Measurements from ENCODE around the gene LNPEP. TPM values are rescaled to one million over a fixed set of nuclear protein-coding genes. Genes with fewer than 3 reads are reported as not detected.
"Not testable (repeated sequence)": the region's sequence is repeated elsewhere in the genome, so short reads cannot be mapped to it uniquely, and the experiment has no call there.

LNPEP gene
- total RNA-seq, 4 donors from 2014 or later: 28.9 to 64.4 (median 38.5) TPM

GRCh38 chr5:96928931-96929708, 6.8 kb upstream of the LNPEP start:
- TF ChIP-seq CTCF (IDR thresholded peaks at IDR 0.05) (no peak), POLR2A (IDR thresholded peaks at IDR 0.05) (no peak)
- Histone ChIP-seq H3K9me3 (no peaks in the 10 kb centered on the region), H3K4me3 (no peak overlapping the region), H3K27ac (no peak overlapping the region), H3K27me3 (no peaks in the 10 kb centered on the region), H3K4me1 (peaks cover 0 to 15% (median 9%) of the 10 kb centered on the region in 4 donors), H3K36me3 (no peaks in the 10 kb centered on the region)
- no peak for DNase-seq

DNA sequence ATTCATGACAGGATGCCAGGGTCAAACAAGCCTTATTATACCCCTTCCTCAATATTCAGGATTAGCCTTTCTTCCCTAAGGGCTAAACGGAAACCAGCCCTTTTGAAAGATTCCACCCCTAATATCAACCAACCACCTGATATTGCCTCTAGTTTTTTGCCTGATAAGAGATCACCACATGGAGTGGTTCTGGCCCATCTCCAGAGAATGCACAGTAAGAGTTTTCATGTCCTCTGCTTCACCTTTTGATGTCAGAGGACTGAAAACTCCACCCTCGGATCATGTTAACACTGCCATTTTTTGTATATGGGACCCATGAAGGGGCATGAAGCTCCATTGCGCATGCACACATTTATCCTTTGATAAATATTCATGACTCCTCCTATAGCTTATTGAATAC, 5.8 kb upstream of the LNPEP start:
- H3K4me3 ChIP-seq: no peak overlapping the region
- H3K27ac ChIP-seq: no peak overlapping the region
- no peak for TF ChIP-seq POLR2A (IDR thresholded peaks at IDR 0.05)
- TF ChIP-seq CTCF (IDR thresholded peaks at IDR 0.05): no peak
- H3K4me1 ChIP-seq: peaks cover 0 to 16% (median 10%) of the 10 kb centered on the region in 4 donors
- no peaks in the 10 kb centered on the region for H3K27me3 ChIP-seq
- no peak for DNase-seq
- no peaks in the 10 kb centered on the region for H3K9me3 ChIP-seq
- no peaks in the 10 kb centered on the region for H3K36me3 ChIP-seq

GRCh38 chr5:96930589-96930988, 5.3 kb upstream of the LNPEP start:
- H3K36me3 ChIP-seq: no peaks in the 10 kb centered on the region
- H3K4me3 ChIP-seq: no peak overlapping the region
- no peaks in the 10 kb centered on the region for H3K9me3 ChIP-seq
- no peak overlapping the region for H3K27ac ChIP-seq
- TF ChIP-seq CTCF (IDR thresholded peaks at IDR 0.05) (no peak), POLR2A (IDR thresholded peaks at IDR 0.05) (no peak)
- DNase-seq: no peak
- H3K4me1 ChIP-seq: peaks cover 0 to 16% (median 10%) of the 10 kb centered on the region in 4 donors
- no peaks in the 10 kb centered on the region for H3K27me3 ChIP-seq

DNA sequence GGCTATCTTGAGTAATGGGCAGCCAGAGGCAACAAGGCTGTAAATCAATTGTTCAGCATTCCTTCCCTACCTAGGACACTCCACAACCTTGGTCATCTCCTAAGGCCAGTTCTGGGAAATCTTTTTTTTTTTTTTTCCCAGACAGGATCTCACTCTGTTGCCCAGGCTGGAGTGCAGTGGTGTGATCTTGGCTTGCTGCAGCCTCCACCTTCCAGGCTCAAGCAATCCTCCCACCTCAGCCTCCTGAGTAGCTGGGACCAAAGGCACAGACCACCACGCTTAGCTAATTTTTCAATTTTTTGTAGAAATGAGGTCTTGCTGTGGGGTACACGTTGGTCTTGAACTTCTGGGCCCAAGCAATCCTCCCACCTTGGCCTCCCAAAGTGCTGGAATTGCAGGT, 4.8 kb upstream of the LNPEP start:
- not testable (repeated sequence) for H3K27me3 ChIP-seq, H3K9me3 ChIP-seq, H3K36me3 ChIP-seq, H3K4me3 ChIP-seq, DNase-seq
- peaks cover 0 to 16% (median 10%) of the 10 kb centered on the region in 4 donors for H3K4me1 ChIP-seq
- peak overlapping the region in 1 of 4 donors; percentile 99 for H3K27ac ChIP-seq

GRCh38 chr5:96931605-96932004, 4.3 kb upstream of the LNPEP start:
- H3K9me3 ChIP-seq: no peaks in the 10 kb centered on the region
- no peak for DNase-seq
- H3K4me3 ChIP-seq: no peak overlapping the region
- TF ChIP-seq CTCF (IDR thresholded peaks at IDR 0.05): no peak
- no peak for TF ChIP-seq POLR2A (IDR thresholded peaks at IDR 0.05)
- no peaks in the 10 kb centered on the region for H3K27me3 ChIP-seq
- peaks cover 0 to 16% (median 10%) of the 10 kb centered on the region in 4 donors for H3K4me1 ChIP-seq
- no peaks in the 10 kb centered on the region for H3K36me3 ChIP-seq
- peak overlapping the region in 1 of 4 donors; percentile 99 for H3K27ac ChIP-seq

DNA sequence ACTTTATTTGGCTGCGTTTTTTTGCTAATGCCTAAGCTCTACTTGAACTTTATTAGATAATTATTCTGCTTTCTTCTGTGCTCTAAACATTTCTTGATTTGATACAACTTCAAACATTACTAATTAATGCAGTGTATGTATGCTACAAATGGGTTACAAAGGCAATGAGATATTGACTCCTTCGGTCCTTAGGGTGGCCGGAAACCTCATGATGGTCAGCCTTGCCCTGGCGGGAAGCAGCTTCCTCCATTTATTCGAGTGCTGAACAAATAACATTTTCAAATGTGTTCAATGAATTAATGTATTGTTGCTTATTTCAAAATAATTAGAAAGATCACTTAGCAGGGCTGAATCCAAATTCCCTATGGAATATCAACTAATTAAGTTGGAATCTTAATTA, 3.9 kb upstream of the LNPEP start:
- Histone ChIP-seq H3K4me1 (peaks cover 0 to 16% (median 11%) of the 10 kb centered on the region in 4 donors), H3K9me3 (no peaks in the 10 kb centered on the region), H3K36me3 (no peaks in the 10 kb centered on the region), H3K27me3 (no peaks in the 10 kb centered on the region), H3K27ac (peak overlapping the region in 1 of 4 donors; percentile 99), H3K4me3 (no peak overlapping the region)
- no peak for TF ChIP-seq CTCF (IDR thresholded peaks at IDR 0.05)
- no peak for TF ChIP-seq POLR2A (IDR thresholded peaks at IDR 0.05)
- no peak for DNase-seq

All from Peyer's patch (tissue), 4 donors.